ENCODE data around the gene CACNG3. TPM values are rescaled to one million over a fixed set of nuclear protein-coding genes. Genes with fewer than 3 reads are reported as not detected.

Gene CACNG3
- total and polyA plus RNA-seq, 2 donors (not counting 3 experiments of a cell fraction or from before 2014, with no cell fraction given) = not detected

GRCh38 chr16:24279982-24280515 lies 23.9 kb downstream of the CACNG3 start:
- Histone ChIP-seq H3K27me3 (ENCODE audit: control insufficient read depth in 2 of 2, insufficient read depth in 2 of 2, low read length in 2 of 2) (no peaks in the 10 kb centered on the region), H3K4me2 (ENCODE audit: insufficient read depth, low read length) (no peak overlapping the region)

More at GRCh38 chr16:24279982-24280515, 23.9 kb downstream of the CACNG3 start:
- ChIA-PET CTCF (interaction anchor here (1.7 kb wide), 1 partner anchor 27 kb away, joined by 7 read pairs; no protein-coding TSS in a partner anchor), POLR2A (no interaction called here)
- dilution Hi-C loops (cut with MboI; ENCODE audit: extremely low pct_ligation_motif_present, low sequenced_read_pairs) = no loop called here
- H3K79me2 ChIP-seq (ENCODE audit: control insufficient read depth, insufficient read depth, low read length) = no peaks in the 10 kb centered on the region
- TF ChIP-seq POLR2AphosphoS5 (IDR thresholded peaks at IDR 0.05; ENCODE audit: insufficient read depth, low read depth, low read length) (no peak), JUN (IDR thresholded peaks at IDR 0.05; ENCODE audit: borderline replicate concordance, insufficient read depth, insufficient read length, low read depth) (no peak), MAX (IDR thresholded peaks at IDR 0.05; ENCODE audit: insufficient read depth, insufficient read length) (no peak), EZH2 (IDR thresholded peaks at IDR 0.05; ENCODE audit: borderline replicate concordance, low read depth, low read length, severe bottlenecking) (no peak), GATA2 (IDR thresholded peaks at IDR 0.05; ENCODE audit: insufficient read depth, insufficient read length, low read depth, low read length) (no peak), CTCF (IDR thresholded peaks at IDR 0.05; ENCODE audit: extremely low read depth in 1 of 2, insufficient read depth in 1 of 2, low read depth in 1 of 2, low read length in 2 of 2) (no peak), MYC (IDR thresholded peaks at IDR 0.05; ENCODE audit: low read depth, low read length) (no peak), FOS (IDR thresholded peaks at IDR 0.05; ENCODE audit: borderline replicate concordance, insufficient read depth, low read length) (no peak), POLR2A (IDR thresholded peaks at IDR 0.05; ENCODE audit: low read depth, low read length) (no peak)
- BruUV-seq (replicated peaks) = no TSS peak
- H3K4me3 ChIP-seq (replicated peaks in 1 of 3; ENCODE audit: insufficient read depth in 1 of 3, low read depth in 1 of 3, low read length in 3 of 3) = no peak overlapping the region
- no peaks in the 10 kb centered on the region for H3K9me3 ChIP-seq (replicated peaks; ENCODE audit: control insufficient read depth, insufficient read depth, low read length)
- H2AFZ ChIP-seq (ENCODE audit: low read depth, low read length) = no peak overlapping the region
- no peak overlapping the region for H3K9ac ChIP-seq (replicated peaks; ENCODE audit: extremely low read depth, insufficient read depth, low read length)
- intact Hi-C loops (cut with micrococcal nuclease) = no loop called here
- no peak for DNase-seq (ENCODE audit: low read depth, low spot score)
- FAIRE-seq = no peak
- H3K36me3 ChIP-seq (ENCODE audit: control insufficient read depth in 2 of 2, extremely low read depth in 1 of 2, insufficient read depth in 2 of 2, low read length in 2 of 2) = no peaks in the 10 kb centered on the region
- no peaks in the 10 kb centered on the region for H4K20me1 ChIP-seq (replicated peaks; ENCODE audit: control insufficient read depth, extremely low read depth, insufficient read depth, low read length)
- H3K4me1 ChIP-seq (ENCODE audit: control insufficient read depth, extremely low read depth, insufficient read depth, low read length) = no peaks in the 10 kb centered on the region
- no peaks in the 10 kb centered on the region for H3K9me1 ChIP-seq (replicated peaks; ENCODE audit: control insufficient read depth, extremely low read depth, insufficient read depth, low read length)
- H3K27ac ChIP-seq (ENCODE audit: insufficient read depth, low read depth, low read length) = no peak overlapping the region
